Measurements from ENCODE around the gene CTCFL. TPM values are rescaled to one million over a fixed set of nuclear protein-coding genes. Genes with fewer than 3 reads are reported as not detected.

Gene CTCFL
- total RNA-seq, 4 donors from 2014 or later = 0.14 TPM; not detected in 3

DNA sequence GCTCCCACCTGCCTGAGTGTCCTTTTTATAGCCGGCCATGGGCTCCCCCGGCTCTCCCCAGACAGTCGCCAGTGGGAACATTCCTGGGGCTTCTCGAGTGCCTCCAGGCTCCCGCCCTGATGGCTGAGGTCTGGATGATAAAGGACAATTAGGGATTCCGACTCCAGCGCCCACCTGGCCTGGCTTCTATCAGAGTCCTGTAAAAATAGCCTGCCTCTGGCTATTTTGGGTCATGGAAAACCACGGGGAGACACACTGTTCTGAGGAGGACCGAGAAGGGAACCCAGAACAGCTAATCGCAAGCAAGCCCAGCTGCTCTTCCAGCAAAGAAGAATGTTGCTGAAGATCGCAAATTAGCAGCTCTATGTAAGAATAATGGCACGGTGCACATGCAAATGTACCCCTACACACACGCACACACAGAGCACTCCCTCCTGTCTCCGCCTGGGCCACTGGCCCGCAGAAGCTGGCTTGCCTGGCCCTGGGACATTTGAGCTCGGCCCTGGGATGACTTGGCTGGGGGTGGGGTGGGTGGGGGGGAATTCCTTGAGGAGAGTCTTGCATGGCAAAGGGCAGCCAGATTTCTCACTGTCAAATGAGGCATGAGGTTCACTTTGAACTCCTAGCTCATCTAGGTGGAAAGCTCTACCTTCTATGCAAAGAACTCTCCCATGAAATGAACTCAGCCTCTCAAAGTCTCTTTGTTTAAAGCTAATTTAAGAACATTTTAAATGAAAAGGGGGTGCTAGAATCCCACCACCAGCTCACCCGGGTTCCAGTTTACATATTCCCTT, 55.3 kb downstream of the CTCFL start:
- H3K9me3 ChIP-seq = no peaks in the 10 kb centered on the region
- no peak for DNase-seq
- H3K27me3 ChIP-seq = no peaks in the 10 kb centered on the region
- in situ Hi-C loops (cut with MboI; ENCODE audit: low pct_ligation_motif_present in 1 of 4, low pct_unique_long_range_greater_than_20kb in 1 of 4, low sequenced_read_pairs in 3 of 4) = no loop called here
- H3K36me3 ChIP-seq = no peaks in the 10 kb centered on the region
- H3K27ac ChIP-seq = peak overlapping the region in 3 of 4 donors; percentile 42 to 62 (median 59)
- H3K4me3 ChIP-seq = no peak overlapping the region
- peaks cover 0 to 15% (median 3%) of the 10 kb centered on the region in 4 donors for H3K4me1 ChIP-seq
- intact Hi-C loops (cut with DNase I; ENCODE audit: low total_unique reads) = no loop called here
- WGBS, 2 donors (ENCODE audit: low coverage in 1 of 2) = 42 to 55% methylated on average over 6 to 17 of the region's 17 CpGs
- TF ChIP-seq EP300 (IDR thresholded peaks at IDR 0.05; ENCODE audit: low read depth) = peak; percentile 68
- TF ChIP-seq POLR2A (IDR thresholded peaks at IDR 0.05) = no peak
- TF ChIP-seq, protein P1, sequence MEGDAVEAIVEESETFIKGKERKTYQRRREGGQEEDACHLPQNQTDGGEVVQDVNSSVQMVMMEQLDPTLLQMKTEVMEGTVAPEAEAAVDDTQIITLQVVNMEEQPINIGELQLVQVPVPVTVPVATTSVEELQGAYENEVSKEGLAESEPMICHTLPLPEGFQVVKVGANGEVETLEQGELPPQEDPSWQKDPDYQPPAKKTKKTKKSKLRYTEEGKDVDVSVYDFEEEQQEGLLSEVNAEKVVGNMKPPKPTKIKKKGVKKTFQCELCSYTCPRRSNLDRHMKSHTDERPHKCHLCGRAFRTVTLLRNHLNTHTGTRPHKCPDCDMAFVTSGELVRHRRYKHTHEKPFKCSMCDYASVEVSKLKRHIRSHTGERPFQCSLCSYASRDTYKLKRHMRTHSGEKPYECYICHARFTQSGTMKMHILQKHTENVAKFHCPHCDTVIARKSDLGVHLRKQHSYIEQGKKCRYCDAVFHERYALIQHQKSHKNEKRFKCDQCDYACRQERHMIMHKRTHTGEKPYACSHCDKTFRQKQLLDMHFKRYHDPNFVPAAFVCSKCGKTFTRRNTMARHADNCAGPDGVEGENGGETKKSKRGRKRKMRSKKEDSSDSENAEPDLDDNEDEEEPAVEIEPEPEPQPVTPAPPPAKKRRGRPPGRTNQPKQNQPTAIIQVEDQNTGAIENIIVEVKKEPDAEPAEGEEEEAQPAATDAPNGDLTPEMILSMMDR (IDR thresholded peaks at IDR 0.05) = no peak
- TF ChIP-seq POLR2AphosphoS5 (IDR thresholded peaks at IDR 0.05) = peak in 2 of 3 donors; percentile 64 to 74

DNA sequence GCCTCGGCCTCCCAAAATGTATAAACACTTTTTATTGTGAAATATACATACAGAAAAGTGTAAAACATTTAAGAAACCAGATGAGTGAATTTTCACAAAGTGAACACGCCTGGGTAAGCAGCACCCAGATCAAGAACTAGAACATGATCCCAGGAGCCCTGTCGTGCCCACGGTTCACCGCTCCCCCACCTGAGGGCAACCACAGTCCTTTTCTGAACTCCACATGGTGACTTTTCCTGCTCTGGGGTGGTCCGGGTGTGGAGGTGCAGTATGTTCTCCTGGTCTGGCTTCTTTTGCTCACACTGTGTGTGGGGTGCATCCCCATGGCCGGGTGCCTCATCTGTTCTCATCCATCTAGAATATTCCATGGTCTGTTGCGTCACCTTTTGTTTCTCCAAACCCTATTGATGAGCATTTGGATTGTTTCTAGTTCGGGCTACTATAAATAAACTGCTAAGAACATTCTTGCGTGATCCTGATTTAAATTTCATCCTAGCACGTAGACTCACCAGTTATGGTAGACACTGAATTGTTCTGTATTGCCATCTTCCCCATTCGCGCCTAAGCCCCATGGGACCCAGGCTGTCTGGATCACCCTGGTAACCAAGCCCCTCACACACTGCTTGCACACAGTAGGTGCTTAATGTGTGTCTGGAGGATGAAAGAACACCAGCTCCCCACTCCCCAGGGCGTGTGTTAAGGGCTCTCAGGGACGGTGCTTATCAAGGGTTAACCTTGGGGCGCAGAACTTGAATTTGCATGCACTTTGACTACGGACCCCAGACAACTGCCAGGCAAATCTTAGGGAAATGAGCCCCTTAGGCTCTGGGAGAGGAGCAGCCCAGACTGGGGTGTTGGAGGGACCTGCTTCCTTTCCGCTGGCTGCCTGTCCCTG, 56.2 kb downstream of the CTCFL start:
- Histone ChIP-seq H3K4me3 (no peak overlapping the region), H3K4me1 (peaks cover 0 to 13% (median 3%) of the 10 kb centered on the region in 4 donors), H3K27me3 (no peaks in the 10 kb centered on the region), H3K9me3 (no peaks in the 10 kb centered on the region), H3K27ac (peak overlapping the region in 3 of 4 donors; percentile 42 to 62 (median 59)), H3K36me3 (no peaks in the 10 kb centered on the region)
- no peak for DNase-seq
- TF ChIP-seq, protein P1 (IDR thresholded peaks at IDR 0.05) = no peak
- TF ChIP-seq EP300 (IDR thresholded peaks at IDR 0.05; ENCODE audit: low read depth) (no peak), POLR2A (IDR thresholded peaks at IDR 0.05) (no peak), POLR2AphosphoS5 (IDR thresholded peaks at IDR 0.05) (no peak)
- WGBS, 2 donors (ENCODE audit: low coverage in 1 of 2) = 75 to 77% methylated on average over 7 to 18 of the region's 18 CpGs
- in situ Hi-C loops (cut with MboI; ENCODE audit: low pct_ligation_motif_present in 1 of 4, low pct_unique_long_range_greater_than_20kb in 1 of 4, low sequenced_read_pairs in 3 of 4) = no loop called here
- intact Hi-C loops (cut with DNase I; ENCODE audit: low total_unique reads) = no loop called here

DNA sequence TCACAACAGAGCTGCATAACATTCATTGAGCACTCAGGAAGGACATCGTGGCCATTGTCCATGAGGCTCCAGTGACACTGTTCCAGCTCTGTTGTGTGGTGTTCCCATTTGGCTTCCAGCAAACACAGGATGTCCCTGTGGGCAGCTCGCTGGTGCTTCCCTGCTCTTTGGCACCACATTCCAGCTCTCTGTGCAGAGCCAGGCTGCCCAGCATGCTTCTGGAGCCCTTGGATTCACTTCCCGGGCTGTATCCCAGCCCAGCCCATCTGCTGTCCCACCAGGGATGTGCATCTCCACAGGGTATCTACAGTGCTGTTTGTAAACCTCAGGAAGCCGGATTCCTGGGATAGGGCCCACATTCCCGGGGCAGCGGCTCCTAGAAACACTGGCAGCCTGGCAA, 57.2 kb downstream of the CTCFL start:
- 61 to 86% methylated on average over 3 to 6 of the region's 6 CpGs for WGBS, 2 donors (ENCODE audit: low coverage in 1 of 2)
- DNase-seq = no peak
- H3K4me3 ChIP-seq = no peak overlapping the region
- peak overlapping the region in 2 of 4 donors; percentile 11 to 19 for H3K27ac ChIP-seq
- in situ Hi-C loops (cut with MboI; ENCODE audit: low pct_ligation_motif_present in 1 of 4, low pct_unique_long_range_greater_than_20kb in 1 of 4, low sequenced_read_pairs in 3 of 4) = no loop called here
- H3K27me3 ChIP-seq = no peaks in the 10 kb centered on the region
- H3K9me3 ChIP-seq = no peaks in the 10 kb centered on the region
- no peaks in the 10 kb centered on the region for H3K36me3 ChIP-seq
- TF ChIP-seq, protein P1 (IDR thresholded peaks at IDR 0.05) = no peak
- TF ChIP-seq POLR2AphosphoS5 (IDR thresholded peaks at IDR 0.05) = no peak
- TF ChIP-seq EP300 (IDR thresholded peaks at IDR 0.05; ENCODE audit: low read depth) = no peak
- TF ChIP-seq POLR2A (IDR thresholded peaks at IDR 0.05) = no peak
- peaks cover 0 to 6% (median 2%) of the 10 kb centered on the region in 4 donors for H3K4me1 ChIP-seq
- intact Hi-C loops (cut with DNase I; ENCODE audit: low total_unique reads) = no loop called here

DNA sequence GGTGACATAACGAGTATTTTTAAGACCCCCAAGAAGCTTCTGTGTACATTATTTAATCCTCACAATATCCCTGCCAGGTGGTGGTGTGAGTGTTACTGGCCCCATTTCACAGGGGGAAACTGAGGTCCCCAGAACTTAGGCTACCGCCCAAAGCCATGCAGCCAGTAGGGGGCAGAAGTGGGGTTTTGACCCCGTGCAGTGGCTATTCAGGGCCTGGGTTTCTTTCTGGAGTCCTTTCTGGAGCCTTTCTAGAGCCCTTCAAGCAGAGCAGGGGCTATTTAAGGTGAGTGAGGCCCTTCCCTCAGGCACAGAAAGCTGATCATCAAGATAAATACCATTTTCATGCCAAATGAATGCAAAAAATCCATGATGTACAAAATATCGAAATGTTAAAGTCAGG, 59.0 kb downstream of the CTCFL start:
- in situ Hi-C loops (cut with MboI; ENCODE audit: low pct_ligation_motif_present in 1 of 4, low pct_unique_long_range_greater_than_20kb in 1 of 4, low sequenced_read_pairs in 3 of 4) (no loop called here), intact Hi-C loops (cut with DNase I; ENCODE audit: low total_unique reads) (loop anchor here (2.0 kb wide), 1 partner anchor 21 kb away; no protein-coding TSS in a partner anchor)
- no peak for TF ChIP-seq POLR2AphosphoS5 (IDR thresholded peaks at IDR 0.05)
- no peak overlapping the region for H3K4me3 ChIP-seq
- H3K4me1 ChIP-seq = peaks cover 0 to 6% (median 2%) of the 10 kb centered on the region in 4 donors
- no peak overlapping the region for H3K27ac ChIP-seq
- WGBS, 2 donors (ENCODE audit: low coverage in 1 of 2) = 65 to 69% methylated on average over 3 to 4 of the region's 4 CpGs
- H3K27me3 ChIP-seq = no peaks in the 10 kb centered on the region
- no peak for DNase-seq
- no peaks in the 10 kb centered on the region for H3K9me3 ChIP-seq
- H3K36me3 ChIP-seq = no peaks in the 10 kb centered on the region
